GM23338 (cell line): ENCODE results near the gene MCM9. TPM values are rescaled to one million over a fixed set of nuclear protein-coding genes. Genes with fewer than 3 reads are reported as not detected.

Experiments
- ATAC-seq: fragments of 200-7000 bp; cut with Tn5 transposase; 3 replicates; pipeline ENCODE4 v1.9.1; 2020
- DNase-seq: peaks from one replicate; pipeline ENCODE4 v3.0.0-alpha.2; 2015; ENCODE audit warnings: low spot score
- H2AFZ ChIP-seq: fragments of 200-600 bp; sonication (generic); 2 replicates; pipeline ENCODE4 v1.8.0; 2016; ENCODE audit warnings: antibody characterized with exemption, mild to moderate bottlenecking, moderate library complexity
- H3F3A ChIP-seq: fragments of 200-600 bp; sonication (generic); replicated peaks from 2 replicates; pipeline ENCODE4 v1.8.0; 2017; ENCODE audit warnings: antibody characterized with exemption, mixed run types, low read depth
- H3K27ac ChIP-seq: fragments of 200-600 bp; sonication (generic); 2 replicates; pipeline ENCODE4 v1.6.1; 2016; ENCODE audit warnings: low read depth
- H3K27me3 ChIP-seq: fragments of 200-600 bp; sonication (generic); 2 replicates; pipeline ENCODE4 v1.8.0; 2016; ENCODE audit warnings: mild to moderate bottlenecking, mixed run types, moderate library complexity; ENCODE audit not compliant: insufficient read depth
- H3K36me3 ChIP-seq: fragments of 200-600 bp; sonication (generic); 2 replicates; pipeline ENCODE4 v1.8.0; 2016; ENCODE audit warnings: mild to moderate bottlenecking; ENCODE audit not compliant: insufficient read depth
- H3K4me1 ChIP-seq: fragments of 200-600 bp; sonication (generic); 2 replicates; pipeline ENCODE4 v1.8.0; 2016; ENCODE audit warnings: mild to moderate bottlenecking, moderate library complexity; ENCODE audit not compliant: insufficient read depth
- H3K4me2 ChIP-seq: fragments of 200-600 bp; sonication (generic); 2 replicates; pipeline ENCODE4 v1.7.1; 2017; ENCODE audit warnings: mixed run types
- H3K4me3 ChIP-seq: fragments of 200-600 bp; sonication (generic); 2 replicates; pipeline ENCODE4 v1.6.1; 2016; ENCODE audit warnings: mixed run types
- H3K79me2 ChIP-seq: fragments of 200-600 bp; sonication (generic); replicated peaks from 2 replicates; pipeline ENCODE4 v1.8.0; 2017; ENCODE audit warnings: mild to moderate bottlenecking; ENCODE audit not compliant: insufficient read depth
- H3K9me2 ChIP-seq: fragments of 200-600 bp; sonication (generic); 2 replicates; pipeline ENCODE4 v1.8.0; 2017; ENCODE audit not compliant: insufficient read depth
- H4K20me1 ChIP-seq: fragments of 200-600 bp; sonication (generic); replicated peaks from 2 replicates; pipeline ENCODE4 v1.8.0; 2017; ENCODE audit warnings: mild to moderate bottlenecking; ENCODE audit not compliant: insufficient read depth
- H3K27ac Mint-ChIP-seq: 2 replicates; pipeline ENCODE4 v1.8.0; 2020; ENCODE audit warnings: inconsistent platforms, mild to moderate bottlenecking, moderate library complexity, mixed read lengths
- H3K27me3 Mint-ChIP-seq: 3 replicates; pipeline ENCODE4 v1.8.0; 2022; ENCODE audit warnings: low read depth, mild to moderate bottlenecking, moderate library complexity, mixed read lengths, inconsistent platforms; ENCODE audit not compliant: insufficient read depth, poor library complexity
- H3K36me3 Mint-ChIP-seq: 3 replicates; pipeline ENCODE4 v1.8.0; 2021; ENCODE audit warnings: low read depth, mild to moderate bottlenecking, inconsistent platforms, moderate library complexity, mixed read lengths
- H3K4me1 Mint-ChIP-seq: 3 replicates; pipeline ENCODE4 v1.8.0; 2020; ENCODE audit warnings: mild to moderate bottlenecking, inconsistent platforms, mixed read lengths
- H3K4me3 Mint-ChIP-seq: 3 replicates; pipeline ENCODE4 v1.8.0; 2021; ENCODE audit warnings: moderate library complexity, mild to moderate bottlenecking, inconsistent platforms, mixed read lengths
- H3K9me3 Mint-ChIP-seq: 3 replicates; pipeline ENCODE4 v1.8.0; 2020; ENCODE audit warnings: moderate library complexity, mild to moderate bottlenecking, inconsistent platforms, mixed read lengths
- CTCF ChIP-seq, 2 experiments: fragments of 200-600 bp in 1 of 2; sonication (generic) in 1 of 2; conservative IDR thresholded peaks; 2 replicates each; pipeline versions ENCODE4 v1.5.1 to v1.6.1; 2016 to 2017; ENCODE audit warnings: antibody characterized with exemption in 2 of 2, low read depth in 2 of 2, mild to moderate bottlenecking in 2 of 2, moderate library complexity in 1 of 2
- ETS1 ChIP-seq: IDR thresholded peaks from 2 replicates; pipeline ENCODE4 v1.6.1; 2016; ENCODE audit warnings: antibody characterized with exemption
- EZH2 ChIP-seq: fragments of 200-600 bp; sonication (generic); IDR thresholded peaks from one replicate; pipeline ENCODE4 v1.8.0; 2017; ENCODE audit warnings: antibody characterized with exemption, mild to moderate bottlenecking, low read depth; ENCODE audit not compliant: unreplicated experiment
- EZH2phosphoT487 ChIP-seq: fragments of 200-600 bp; sonication (generic); IDR thresholded peaks from one replicate; pipeline ENCODE4 v1.8.1; 2018; ENCODE audit warnings: antibody characterized with exemption; ENCODE audit not compliant: unreplicated experiment
- REST ChIP-seq: IDR thresholded peaks from one replicate; pipeline ENCODE4 v1.6.1; 2018; ENCODE audit warnings: antibody characterized with exemption; ENCODE audit not compliant: unreplicated experiment
- STAT1 ChIP-seq: IDR thresholded peaks from one replicate; pipeline ENCODE4 v1.6.1; 2016; ENCODE audit warnings: antibody characterized with exemption; ENCODE audit not compliant: unreplicated experiment
- ZNF114 ChIP-seq: fragments of 250-450 bp; sonication (Bioruptor Pico); IDR thresholded peaks from 2 replicates; pipeline ENCODE4 v1.5.0; 2020; ENCODE audit warnings: mild to moderate bottlenecking, moderate library complexity
- ZNF331 ChIP-seq: fragments of 250-450 bp; sonication (Bioruptor Pico); IDR thresholded peaks from 2 replicates; pipeline ENCODE4 v1.5.0; 2020; ENCODE audit warnings: low read depth, mild to moderate bottlenecking, moderate library complexity
- ZNF462 ChIP-seq: fragments of 250-450 bp; sonication (Bioruptor Pico); IDR thresholded peaks from 2 replicates; pipeline ENCODE4 v1.5.0; 2020; ENCODE audit warnings: mild to moderate bottlenecking, moderate library complexity
- polyA plus RNA-seq: library from polyadenylated mRNA; unstranded; fragments of >200 nt; fragmentation: Nextera tagmentation; extraction: Ambion mirVana; gene quantifications from 2 replicates; pipeline ENCODE4 v1.2.1, GENCODE V29; 2016
- total RNA-seq: library from RNA; depleted of rRNA; stranded (reverse); fragments of >200 nt; shearing (Covaris generic); gene quantifications from 2 replicates; pipeline ENCODE4 v1.2.3, GENCODE V29; 2014

Gene MCM9
- total and polyA plus RNA-seq, 2 experiments from 2014 or later, result 14.9 to 16.6 TPM

- Mint-ChIP-seq H3K27me3 (peaks cover 2% of the 10 kb centered on the region), H3K36me3 (peaks cover 45% of the 10 kb centered on the region), H3K9me3 (peaks cover 14% of the 10 kb centered on the region), H3K4me1 (peaks cover 18% of the 10 kb centered on the region), H3K4me3 (no peak overlapping the region), H3K27ac (no peak overlapping the region)
- H3K9me2 ChIP-seq, result no peaks in the 10 kb centered on the region
- no peak overlapping the region for H2AFZ ChIP-seq
- H4K20me1 ChIP-seq, result peaks cover 14% of the 10 kb centered on the region
- H3K27me3 ChIP-seq, result no peaks in the 10 kb centered on the region
- 0 out of 2 replicates have a peak, but pooled peaks cover 2% of the 10 kb centered on the region for H3F3A ChIP-seq
- peaks cover 7% of the 10 kb centered on the region for H3K4me1 ChIP-seq
- no peak for DNase-seq
- peaks cover 9% of the 10 kb centered on the region; the same call in 1 of the 2 replicates for H3K36me3 ChIP-seq
- no peak overlapping the region for H3K4me2 ChIP-seq
- no peak for ATAC-seq
- no peak overlapping the region for H3K27ac ChIP-seq
- H3K4me3 ChIP-seq, result no peak overlapping the region
- TF ChIP-seq ETS1, result no peak
- TF ChIP-seq EZH2, result no peak
- no peak for TF ChIP-seq EZH2phosphoT487
- TF ChIP-seq ZNF114 (CRISPR knock-in tag), result no peak
- peaks cover 46% of the 10 kb centered on the region for H3K79me2 ChIP-seq
Measured at GRCh38 chr6:118932421-118932820, 2.5 kb downstream of the MCM9 start.

- DNase-seq (no peak), ATAC-seq (no peak)
- Histone ChIP-seq H3K27me3 (no peaks in the 10 kb centered on the region), H3K4me1 (peaks cover 7% of the 10 kb centered on the region), H3K4me2 (no peak overlapping the region), H3K36me3 (peaks cover 16% of the 10 kb centered on the region; the same call in 1 of the 2 replicates), H3K4me3 (no peak overlapping the region), H3K27ac (no peak overlapping the region), H2AFZ (no peak overlapping the region), H4K20me1 (peaks cover 17% of the 10 kb centered on the region), H3F3A (0 out of 2 replicates have a peak, but pooled peaks cover 2% of the 10 kb centered on the region), H3K79me2 (peaks cover 36% of the 10 kb centered on the region), H3K9me2 (no peaks in the 10 kb centered on the region)
- peaks cover 2% of the 10 kb centered on the region for H3K27me3 Mint-ChIP-seq
- peaks cover 6% of the 10 kb centered on the region for H3K9me3 Mint-ChIP-seq
- peaks cover 18% of the 10 kb centered on the region for H3K4me1 Mint-ChIP-seq
- no peak overlapping the region for H3K27ac Mint-ChIP-seq
- H3K36me3 Mint-ChIP-seq, result peaks cover 40% of the 10 kb centered on the region
- no peak overlapping the region for H3K4me3 Mint-ChIP-seq
- TF ChIP-seq ZNF462, result no peak
- TF ChIP-seq EZH2phosphoT487, result no peak
- no peak for TF ChIP-seq ZNF331
- no peak for TF ChIP-seq CTCF (conservative IDR thresholded peaks at IDR 0.05; ENCODE audit: low read depth in 2 of 2)
- TF ChIP-seq ZNF114 (CRISPR knock-in tag), result no peak
- no peak for TF ChIP-seq REST
- no peak for TF ChIP-seq STAT1
Measured at GRCh38 chr6:118931436-118931835, 3.5 kb downstream of the MCM9 start.
